GM12892 (cell line): ENCODE results near the gene SLC13A4.

Source experiments
- POLR2AphosphoS5 ChIP-seq: IDR thresholded peaks from 2 replicates; pipeline ENCODE4 v1.6.1; 2011; ENCODE audit warnings: low read depth, low read length, control low read depth
- TAF1 ChIP-seq: IDR thresholded peaks from 2 replicates; pipeline ENCODE4 v1.6.1; 2011; ENCODE audit warnings: low read depth, mild to moderate bottlenecking, control low read depth, low read length, borderline replicate concordance

- no peak for TF ChIP-seq POLR2AphosphoS5
- TF ChIP-seq TAF1 = no peak
These were observed 43.3 kb downstream of the SLC13A4 start for GRCh38 chr7:135684699-135685098.
